Esophagus muscularis mucosa (tissue), 3 donors: ENCODE measurements around the gene SOWAHC.

Experiments used
- POLR2A ChIP-seq: fragments of 450-650 bp; IDR thresholded peaks from one replicate; pipeline ENCODE4 v1.6.1; 2017; ENCODE audit warnings: antibody characterized with exemption, moderate library complexity, mild to moderate bottlenecking, low read depth
- POLR2AphosphoS5 ChIP-seq, 2 donors: sonication (generic); formaldehyde crosslinking; IDR thresholded peaks; one replicate each; pipeline ENCODE4 v1.6.1; 2017; ENCODE audit warnings: antibody characterized with exemption in 2 of 2
- TF ChIP-seq, protein P1 (sequence below), 3 experiments: fragments of 200-600 bp in 2 of 3; fragments of 450-650 bp in 1 of 3; sonication (generic) in 2 of 3; IDR thresholded peaks; one replicate each; pipeline ENCODE4 v1.5.1; 2017 to 2019; ENCODE audit warnings: antibody characterized with exemption in 3 of 3, mild to moderate bottlenecking in 2 of 3, moderate library complexity in 1 of 3

DNA sequence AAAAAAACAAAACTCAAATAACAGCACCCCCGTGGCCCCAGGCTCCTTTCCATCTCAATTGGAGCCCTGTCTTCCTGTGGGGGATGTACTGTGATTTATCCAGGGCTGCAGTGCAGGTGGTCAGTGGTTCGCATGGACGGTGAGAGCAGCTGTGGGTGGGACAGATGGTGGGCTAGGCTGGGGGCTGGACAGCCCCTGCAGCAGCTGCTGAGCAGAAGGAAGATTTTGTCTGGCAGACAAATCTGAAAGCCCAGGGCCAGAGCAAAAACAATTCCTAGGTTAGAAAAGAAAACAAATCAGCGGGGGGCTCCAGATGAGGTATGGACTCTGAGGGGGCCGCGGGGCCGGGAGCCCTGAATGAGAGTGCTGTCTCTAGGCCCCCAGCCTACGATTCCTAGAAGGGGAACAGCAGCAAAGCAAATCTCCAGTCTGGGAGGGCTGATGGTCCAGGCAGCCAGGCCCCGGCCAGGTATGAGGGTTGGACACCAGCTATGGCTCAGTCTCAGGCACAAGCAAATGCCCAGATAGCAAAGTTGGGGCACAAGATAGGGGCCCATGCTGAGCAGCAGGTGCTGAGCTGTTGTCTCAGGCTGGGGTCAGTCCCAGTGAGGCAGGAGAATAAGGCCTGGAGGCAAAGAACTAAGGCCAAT is 45.4 kb downstream of the SOWAHC start:
- TF ChIP-seq, protein P1, sequence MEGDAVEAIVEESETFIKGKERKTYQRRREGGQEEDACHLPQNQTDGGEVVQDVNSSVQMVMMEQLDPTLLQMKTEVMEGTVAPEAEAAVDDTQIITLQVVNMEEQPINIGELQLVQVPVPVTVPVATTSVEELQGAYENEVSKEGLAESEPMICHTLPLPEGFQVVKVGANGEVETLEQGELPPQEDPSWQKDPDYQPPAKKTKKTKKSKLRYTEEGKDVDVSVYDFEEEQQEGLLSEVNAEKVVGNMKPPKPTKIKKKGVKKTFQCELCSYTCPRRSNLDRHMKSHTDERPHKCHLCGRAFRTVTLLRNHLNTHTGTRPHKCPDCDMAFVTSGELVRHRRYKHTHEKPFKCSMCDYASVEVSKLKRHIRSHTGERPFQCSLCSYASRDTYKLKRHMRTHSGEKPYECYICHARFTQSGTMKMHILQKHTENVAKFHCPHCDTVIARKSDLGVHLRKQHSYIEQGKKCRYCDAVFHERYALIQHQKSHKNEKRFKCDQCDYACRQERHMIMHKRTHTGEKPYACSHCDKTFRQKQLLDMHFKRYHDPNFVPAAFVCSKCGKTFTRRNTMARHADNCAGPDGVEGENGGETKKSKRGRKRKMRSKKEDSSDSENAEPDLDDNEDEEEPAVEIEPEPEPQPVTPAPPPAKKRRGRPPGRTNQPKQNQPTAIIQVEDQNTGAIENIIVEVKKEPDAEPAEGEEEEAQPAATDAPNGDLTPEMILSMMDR (IDR thresholded peaks at IDR 0.05): no peak
- TF ChIP-seq POLR2AphosphoS5 (IDR thresholded peaks at IDR 0.05) (no peak), POLR2A (no peak)
